HEK293 (cell line): ENCODE data around the gene KLK7.

Source experiments
- CTCF ChIA-PET: fragments of 350-600 bp; formaldehyde crosslinking; extraction: SDS; loops from one replicate; lab custom pipeline; 2021; ENCODE audit warnings: antibody characterized with exemption; lab: Yijun Ruan, JAX
- POLR2A ChIA-PET: fragments of 300-600 bp; formaldehyde crosslinking; extraction: SDS; loops from one replicate; lab custom pipeline; 2020; ENCODE audit warnings: antibody characterized with exemption, inconsistent platforms; lab: Yijun Ruan, JAX
- H3K27ac ChIP-seq: fragments of 200-500 bp; sonication (Bioruptor generic); 2 replicates; pipeline ENCODE4 v1.5.1; 2014; ENCODE audit warnings: low read depth, low read length, control low read depth, inconsistent platforms; ENCODE audit errors: extremely low read depth
- H3K36me3 ChIP-seq, 2 experiments: fragments of 200-500 bp in 1 of 2; sonication (Bioruptor generic) in 1 of 2; 1 replicate in 1 of 2; 2 replicates in 1 of 2; pipeline ENCODE4 v1.5.1; 2014 to 2017; ENCODE audit warnings: inconsistent platforms in 2 of 2, low read length in 2 of 2; ENCODE audit not compliant: control insufficient read depth in 2 of 2, insufficient read depth in 1 of 2
- H3K4me1 ChIP-seq: fragments of 200-500 bp; sonication (Bioruptor generic); 2 replicates; pipeline ENCODE4 v1.5.1; 2014; ENCODE audit warnings: mild to moderate bottlenecking, low read length, inconsistent platforms; ENCODE audit not compliant: control insufficient read depth, insufficient read depth
- H3K4me3 ChIP-seq: 2 replicates; pipeline ENCODE4 v1.5.1; 2011; ENCODE audit warnings: low read depth, mild to moderate bottlenecking, control low read depth, low read length, moderate library complexity
- H3K9me3 ChIP-seq: fragments of 200-500 bp; sonication (Bioruptor generic); 2 replicates; pipeline ENCODE4 v1.5.1; 2014; ENCODE audit warnings: low read depth, low read length, inconsistent platforms; ENCODE audit not compliant: control insufficient read depth, insufficient read depth
- BCL11A ChIP-seq: fragments of 450-650 bp; formaldehyde crosslinking; IDR thresholded peaks from 2 replicates; pipeline ENCODE4 v1.5.1; 2016; ENCODE audit warnings: low read depth, missing biosample characterization, missing genetic modification characterization
- BCL11B ChIP-seq: fragments of 450-650 bp; formaldehyde crosslinking; IDR thresholded peaks from 2 replicates; pipeline ENCODE4 v1.5.1; 2016; ENCODE audit warnings: low read depth, missing biosample characterization, missing genetic modification characterization
- EGR2 ChIP-seq: fragments of 450-650 bp; formaldehyde crosslinking; IDR thresholded peaks from 2 replicates; pipeline ENCODE4 v1.5.1; 2016; ENCODE audit warnings: low read depth, missing biosample characterization, missing genetic modification characterization
- FEZF1 ChIP-seq: fragments of 450-650 bp; formaldehyde crosslinking; IDR thresholded peaks from 2 replicates; pipeline ENCODE4 v1.5.1; 2016; ENCODE audit warnings: missing biosample characterization, missing genetic modification characterization
- GLIS1 ChIP-seq: fragments of 450-650 bp; formaldehyde crosslinking; IDR thresholded peaks from 2 replicates; pipeline ENCODE4 v1.5.1; 2016; ENCODE audit warnings: missing biosample characterization, missing genetic modification characterization
- HOXD13 ChIP-seq: sonication (generic); formaldehyde crosslinking; IDR thresholded peaks from 2 replicates; pipeline ENCODE4 v1.8.0; 2022; ENCODE audit warnings: missing genetic modification reagents, borderline replicate concordance
- MYNN ChIP-seq: fragments of 450-650 bp; formaldehyde crosslinking; IDR thresholded peaks from 2 replicates; pipeline ENCODE4 v1.5.1; 2016; ENCODE audit warnings: missing biosample characterization, missing genetic modification characterization, borderline replicate concordance
- YY2 ChIP-seq: fragments of 450-650 bp; formaldehyde crosslinking; IDR thresholded peaks from 2 replicates; pipeline ENCODE4 v1.5.1; 2016; ENCODE audit warnings: missing biosample characterization, missing genetic modification characterization
- ZBTB7A ChIP-seq: fragments of 450-650 bp; formaldehyde crosslinking; IDR thresholded peaks from 2 replicates; pipeline ENCODE4 v1.5.1; 2016; ENCODE audit warnings: low read depth, missing biosample characterization, missing genetic modification characterization
- ZNF2 ChIP-seq: fragments of 450-650 bp; formaldehyde crosslinking; IDR thresholded peaks from 2 replicates; pipeline ENCODE4 v1.5.1; 2016; ENCODE audit warnings: missing biosample characterization, missing genetic modification characterization
- ZNF24 ChIP-seq: fragments of 450-650 bp; formaldehyde crosslinking; IDR thresholded peaks from 2 replicates; pipeline ENCODE4 v1.5.1; 2016; ENCODE audit warnings: missing biosample characterization, missing genetic modification characterization
- ZNF341 ChIP-seq: fragments of 450-650 bp; formaldehyde crosslinking; IDR thresholded peaks from 2 replicates; pipeline ENCODE4; 2016; ENCODE audit warnings: low read depth, missing biosample characterization, missing genetic modification characterization
- ZNF530 ChIP-seq: fragments of 450-650 bp; formaldehyde crosslinking; IDR thresholded peaks from 2 replicates; pipeline ENCODE4 v1.5.1; 2016; ENCODE audit warnings: low read depth, missing biosample characterization, missing genetic modification characterization
- ZNF558 ChIP-seq: fragments of 450-650 bp; formaldehyde crosslinking; IDR thresholded peaks from 2 replicates; pipeline ENCODE4 v1.5.1; 2016; ENCODE audit warnings: missing biosample characterization, missing genetic modification characterization
- ZNF560 ChIP-seq: fragments of 450-650 bp; formaldehyde crosslinking; IDR thresholded peaks from 2 replicates; pipeline ENCODE4 v1.5.1; 2017; ENCODE audit warnings: missing biosample characterization, missing genetic modification characterization, borderline replicate concordance
- ZNF626 ChIP-seq: fragments of 450-650 bp; sonication (Bioruptor Pico); formaldehyde crosslinking; IDR thresholded peaks from 2 replicates; pipeline ENCODE4 v1.5.1; 2018; ENCODE audit warnings: missing biosample characterization, missing genetic modification characterization, inconsistent platforms
- ZNF629 ChIP-seq: fragments of 450-650 bp; formaldehyde crosslinking; IDR thresholded peaks from 2 replicates; pipeline ENCODE4 v1.5.1; 2017; ENCODE audit warnings: missing biosample characterization, missing genetic modification characterization
- ZNF776 ChIP-seq: fragments of 450-650 bp; formaldehyde crosslinking; IDR thresholded peaks from 2 replicates; pipeline ENCODE4 v1.5.0; 2017; ENCODE audit warnings: missing biosample characterization, missing genetic modification characterization, borderline replicate concordance
- TF ChIP-seq, protein P1 (sequence below): fragments of 450-650 bp; formaldehyde crosslinking; IDR thresholded peaks from 2 replicates; pipeline ENCODE4 v1.5.1; 2016; ENCODE audit warnings: missing biosample characterization, missing genetic modification characterization
- TF ChIP-seq, protein P2 (sequence below): fragments of 450-650 bp; formaldehyde crosslinking; IDR thresholded peaks from 2 replicates; pipeline ENCODE4 v1.5.1; 2016; ENCODE audit warnings: missing biosample characterization, missing genetic modification characterization, low read depth

Gene KLK7

DNA sequence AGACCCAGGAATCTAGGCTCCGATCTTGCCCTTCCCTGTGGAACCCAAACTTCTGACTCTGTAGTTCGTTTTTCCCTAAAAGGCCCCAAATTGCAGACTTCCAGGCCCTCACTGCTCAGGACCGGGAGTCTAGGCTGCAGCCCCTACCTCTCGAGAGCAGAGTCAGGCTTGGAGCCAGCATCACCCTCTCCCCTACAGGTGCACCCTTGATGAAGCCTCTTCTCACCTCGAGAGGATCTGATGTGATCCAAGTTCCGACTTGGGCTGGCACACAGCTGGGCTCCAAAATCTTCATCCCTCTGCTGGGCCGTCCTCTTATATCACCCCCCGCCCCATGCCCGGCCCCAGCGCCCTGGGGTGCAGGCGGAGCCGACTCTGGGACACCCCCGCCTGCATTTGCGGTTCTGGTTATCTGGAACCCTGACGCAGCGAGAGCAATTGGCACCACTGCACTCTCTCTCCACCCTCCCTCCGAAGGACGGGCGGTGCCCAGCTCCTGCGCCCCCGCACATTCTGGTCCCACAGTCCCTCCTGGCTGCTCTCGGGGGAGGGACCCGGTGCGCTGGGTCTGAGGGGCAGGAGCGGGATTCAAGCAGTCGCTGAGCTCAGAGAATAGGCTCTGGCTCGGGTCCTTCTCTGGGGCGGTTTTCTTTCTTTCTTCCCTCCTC is at the start of gene KLK7:
Gene KLK7, minus strand, starts transcription at position 293 of the 668 bp plus-strand sequence. CDS start 1,518 bp downstream, outside the sequence.
- H3K27ac ChIP-seq, result no peak within 1 kb of the TSS
- H3K9me3 ChIP-seq, result no peaks in the 10 kb centered on the region
- CTCF ChIA-PET, result interaction anchor here (0.9 to 1.2 kb wide), 2 partner anchors 33 to 110 kb away, joined by 4 to 5 read pairs; no protein-coding TSS in a partner anchor
- no peak for TF ChIP-seq BCL11B (tag by site-specific recombination)
- TF ChIP-seq ZNF24, result no peak
- no peak for TF ChIP-seq MYNN (tag by site-specific recombination)
- TF ChIP-seq ZNF341 (tag by site-specific recombination), result no peak
- TF ChIP-seq ZBTB7A, result no peak
- no peak for TF ChIP-seq ZNF626
- TF ChIP-seq ZNF776 (tag by site-specific recombination), result no peak
- TF ChIP-seq EGR2 (tag by site-specific recombination), result 0 out of 2 replicates have a peak, but pooled peaks have one; percentile 22
- TF ChIP-seq, all 188 proteins: peak for 1
- no peak within 1 kb of the TSS for H3K4me3 ChIP-seq
- H3K4me1 ChIP-seq, result no peaks in the 10 kb centered on the region
- POLR2A ChIA-PET, result no interaction called here
- H3K36me3 ChIP-seq, result no peaks in the 10 kb centered on the region; a peak in 1 of 3 replicates

DNA sequence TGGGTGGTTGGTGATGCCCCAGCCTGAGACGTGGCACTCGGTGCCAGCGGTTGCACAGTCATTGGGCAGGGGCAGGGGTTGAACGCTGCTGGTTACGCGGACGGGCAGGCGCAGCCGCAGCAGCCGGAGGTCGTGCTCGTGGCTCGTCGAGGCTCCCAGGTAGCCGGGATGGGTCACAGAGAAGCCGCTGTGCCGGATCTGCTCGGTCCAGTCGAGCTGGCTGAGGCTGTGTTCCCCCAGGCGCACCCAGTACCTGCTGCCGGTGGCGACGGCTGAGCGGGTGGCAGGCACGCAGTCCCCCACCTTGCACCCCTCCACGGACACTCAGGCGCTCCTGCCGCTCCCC is 48.1 kb upstream of the KLK7 start:
- Histone ChIP-seq H3K27ac (no peak overlapping the region), H3K9me3 (no peaks in the 10 kb centered on the region), H3K4me1 (no peaks in the 10 kb centered on the region), H3K36me3 (no peaks in the 10 kb centered on the region), H3K4me3 (no peak overlapping the region)
- ChIA-PET CTCF (no interaction called here), POLR2A (no interaction called here)
- TF ChIP-seq BCL11A (0 out of 2 replicates have a peak, but pooled peaks have one; percentile 1), ZNF629 (tag by site-specific recombination) (no peak), FEZF1 (tag by site-specific recombination) (no peak)
- TF ChIP-seq, protein P1, sequence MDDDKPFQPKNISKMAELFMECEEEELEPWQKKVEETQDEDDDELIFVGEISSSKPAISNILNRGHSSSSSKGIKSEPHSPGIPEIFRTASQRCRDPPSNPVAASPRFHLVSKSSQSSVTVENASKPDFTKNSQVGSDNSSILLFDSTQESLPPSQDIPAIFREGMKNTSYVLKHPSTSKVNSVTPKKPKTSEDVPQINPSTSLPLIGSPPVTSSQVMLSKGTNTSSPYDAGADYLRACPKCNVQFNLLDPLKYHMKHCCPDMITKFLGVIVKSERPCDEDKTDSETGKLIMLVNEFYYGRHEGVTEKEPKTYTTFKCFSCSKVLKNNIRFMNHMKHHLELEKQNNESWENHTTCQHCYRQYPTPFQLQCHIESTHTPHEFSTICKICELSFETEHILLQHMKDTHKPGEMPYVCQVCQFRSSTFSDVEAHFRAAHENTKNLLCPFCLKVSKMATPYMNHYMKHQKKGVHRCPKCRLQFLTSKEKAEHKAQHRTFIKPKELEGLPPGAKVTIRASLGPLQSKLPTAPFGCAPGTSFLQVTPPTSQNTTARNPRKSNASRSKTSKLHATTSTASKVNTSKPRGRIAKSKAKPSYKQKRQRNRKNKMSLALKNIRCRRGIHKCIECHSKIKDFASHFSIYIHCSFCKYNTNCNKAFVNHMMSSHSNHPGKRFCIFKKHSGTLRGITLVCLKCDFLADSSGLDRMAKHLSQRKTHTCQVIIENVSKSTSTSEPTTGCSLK (tag by site-specific recombination), result no peak

DNA sequence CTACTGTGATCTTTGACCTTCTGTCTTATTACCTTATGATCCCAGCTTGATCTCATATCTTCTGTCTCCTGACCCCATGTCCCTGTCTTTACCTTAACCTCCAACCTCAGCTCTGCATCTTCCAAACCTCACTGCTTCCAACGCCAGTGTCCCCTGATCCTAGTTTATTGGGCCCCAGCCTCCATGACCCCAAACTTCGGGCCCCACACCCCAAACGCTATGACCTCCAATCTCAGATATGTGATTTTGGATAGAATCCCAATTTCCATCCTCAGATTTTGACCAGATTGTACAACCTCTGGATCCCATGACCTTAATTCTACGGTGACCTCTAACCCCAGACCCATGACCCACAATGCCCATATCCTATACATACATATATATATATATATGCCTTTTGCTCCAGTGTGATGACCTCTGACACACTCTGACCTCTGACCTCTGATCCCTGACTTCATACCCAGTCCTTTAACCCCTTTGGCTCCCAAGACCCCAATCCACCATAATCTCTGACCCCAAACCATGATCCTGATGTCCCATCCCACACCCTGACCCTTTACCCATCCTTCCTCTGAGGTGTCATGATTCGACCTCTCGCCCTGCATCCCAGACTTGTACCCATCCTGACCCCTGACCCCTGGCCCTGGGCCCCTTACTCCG is 47.6 kb upstream of the KLK7 start:
- Histone ChIP-seq H3K4me1 (no peaks in the 10 kb centered on the region), H3K4me3 (no peak overlapping the region), H3K27ac (no peak overlapping the region), H3K36me3 (no peaks in the 10 kb centered on the region), H3K9me3 (no peaks in the 10 kb centered on the region)
- ChIA-PET CTCF (interaction anchor here (0.7 kb wide), 1 partner anchor 8 kb away, joined by 4 read pairs; no protein-coding TSS in a partner anchor), POLR2A (no interaction called here)
- TF ChIP-seq, protein P2, sequence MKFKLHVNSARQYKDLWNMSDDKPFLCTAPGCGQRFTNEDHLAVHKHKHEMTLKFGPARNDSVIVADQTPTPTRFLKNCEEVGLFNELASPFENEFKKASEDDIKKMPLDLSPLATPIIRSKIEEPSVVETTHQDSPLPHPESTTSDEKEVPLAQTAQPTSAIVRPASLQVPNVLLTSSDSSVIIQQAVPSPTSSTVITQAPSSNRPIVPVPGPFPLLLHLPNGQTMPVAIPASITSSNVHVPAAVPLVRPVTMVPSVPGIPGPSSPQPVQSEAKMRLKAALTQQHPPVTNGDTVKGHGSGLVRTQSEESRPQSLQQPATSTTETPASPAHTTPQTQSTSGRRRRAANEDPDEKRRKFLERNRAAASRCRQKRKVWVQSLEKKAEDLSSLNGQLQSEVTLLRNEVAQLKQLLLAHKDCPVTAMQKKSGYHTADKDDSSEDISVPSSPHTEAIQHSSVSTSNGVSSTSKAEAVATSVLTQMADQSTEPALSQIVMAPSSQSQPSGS (tag by site-specific recombination), result no peak
- peak; percentile 44; the same call in 1 of the 2 replicates for TF ChIP-seq BCL11A

DNA sequence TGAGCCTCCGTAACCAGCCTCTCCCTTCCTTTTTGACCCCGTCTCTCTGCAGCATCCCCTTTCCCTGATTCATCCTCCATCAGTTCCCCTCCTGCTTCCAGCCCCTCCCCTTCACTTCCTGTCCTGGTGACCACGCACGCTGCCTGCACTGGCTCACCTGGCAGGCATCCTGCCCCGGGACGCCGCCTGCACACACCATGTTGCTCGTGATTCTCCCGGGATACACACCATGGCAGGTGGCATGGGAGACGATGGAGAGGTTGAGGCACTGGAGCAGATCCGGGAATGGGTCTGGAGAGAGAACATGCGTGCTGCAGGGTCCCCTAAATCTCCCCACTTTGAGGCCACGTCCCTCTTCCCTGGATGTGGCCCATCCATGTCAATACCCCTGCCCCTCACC is 46.9 kb upstream of the KLK7 start:
- TF ChIP-seq ZNF560 (tag by site-specific recombination) (no peak), HOXD13 (CRISPR knock-in tag) (no peak), YY2 (tag by site-specific recombination) (no peak), MYNN (tag by site-specific recombination) (no peak), ZNF558 (no peak), ZNF2 (tag by site-specific recombination) (no peak), GLIS1 (tag by site-specific recombination) (no peak), ZNF530 (tag by site-specific recombination) (no peak)
- ChIA-PET POLR2A (no interaction called here), CTCF (interaction anchor here (0.7 kb wide), 1 partner anchor 8 kb away, joined by 4 read pairs; no protein-coding TSS in a partner anchor)
- no peak overlapping the region for H3K4me3 ChIP-seq
- H3K9me3 ChIP-seq, result no peaks in the 10 kb centered on the region
- H3K27ac ChIP-seq, result no peak overlapping the region
- no peaks in the 10 kb centered on the region for H3K36me3 ChIP-seq
- H3K4me1 ChIP-seq, result no peaks in the 10 kb centered on the region
